ENCODE measurements around the gene EIF2B1.

Gene EIF2B1

GRCh38 chr12:123670882-123671728 is 37.6 kb upstream of the EIF2B1 start, which contains the start of gene TCTN2:
Gene TCTN2, plus strand, starts transcription at chr12:123671113. Its CDS starts 128 bp downstream, at chr12:123671241.
- TF ChIP-seq CTCF (IDR thresholded peaks at IDR 0.05; ENCODE audit: low read depth, low read length), result no peak
- H3K4me3 ChIP-seq (ENCODE audit: low read depth, low read length), result peak within 1 kb of the TSS; percentile 85

- H3K4me3 ChIP-seq (ENCODE audit: low read depth, low read length), result no peak overlapping the region
- TF ChIP-seq CTCF (IDR thresholded peaks at IDR 0.05; ENCODE audit: low read depth, low read length), result no peak
These were observed 34.3 kb upstream of the EIF2B1 start for GRCh38 chr12:123667771-123668170.

GRCh38 chr12:123659996-123660727 is 26.7 kb upstream of the EIF2B1 start:
- H3K4me3 ChIP-seq (ENCODE audit: low read depth, low read length), result no peak overlapping the region
- no peak for TF ChIP-seq CTCF (IDR thresholded peaks at IDR 0.05; ENCODE audit: low read depth, low read length)

- H3K4me3 ChIP-seq (ENCODE audit: low read depth, low read length), result no peak overlapping the region
- TF ChIP-seq CTCF (IDR thresholded peaks at IDR 0.05; ENCODE audit: low read depth, low read length), result no peak
These were observed 23.7 kb upstream of the EIF2B1 start for GRCh38 chr12:123657211-123657610.

GRCh38 chr12:123656392-123656791 is 22.9 kb upstream of the EIF2B1 start:
- no peak for TF ChIP-seq CTCF (IDR thresholded peaks at IDR 0.05; ENCODE audit: low read depth, low read length)
- H3K4me3 ChIP-seq (ENCODE audit: low read depth, low read length), result no peak overlapping the region

GRCh38 chr12:123655420-123655819 is 21.9 kb upstream of the EIF2B1 start:
- no peak overlapping the region for H3K4me3 ChIP-seq (ENCODE audit: low read depth, low read length)
- no peak for TF ChIP-seq CTCF (IDR thresholded peaks at IDR 0.05; ENCODE audit: low read depth, low read length)

Measured in WI38 (cell line).